Prostate gland (tissue), 2 donors: ENCODE data around the gene SEMA4F. TPM values are rescaled to one million over a fixed set of nuclear protein-coding genes. Genes with fewer than 3 reads are reported as not detected.
A peak's percentile ranks its signal among the peaks of the same experiment; 100 is the strongest.

Source experiments
- DNase-seq: peaks from one replicate; pipeline ENCODE4 v3.0.0-alpha.2; 2019; ENCODE audit warnings: low spot score
- H3K27ac ChIP-seq, 2 donors: fragments of 200-600 bp; sonication (generic); 2 replicates each; pipeline ENCODE4 v1.5.1; 2017 to 2019
- H3K27me3 ChIP-seq: fragments of 200-600 bp; sonication (generic); replicated peaks from 2 replicates; pipeline ENCODE4 v1.5.1; 2019; ENCODE audit not compliant: insufficient read depth
- H3K36me3 ChIP-seq, 2 donors: fragments of 200-600 bp; sonication (generic); 1 replicate in 1 of 2; 2 replicates in 1 of 2; pipeline versions ENCODE4 v1.5.1 to v1.8.1; 2017 to 2019
- H3K4me1 ChIP-seq: fragments of 200-600 bp; sonication (generic); replicated peaks from 2 replicates; pipeline ENCODE4 v1.5.1; 2019
- H3K4me3 ChIP-seq, 2 donors: fragments of 200-600 bp; sonication (generic); 2 replicates each; pipeline ENCODE4 v1.5.1; 2017 to 2019
- H3K9me3 ChIP-seq: fragments of 200-600 bp; sonication (generic); 2 replicates; pipeline ENCODE4 v1.5.1; 2017
- CTCF ChIP-seq, 4 experiments: fragments of 200-600 bp in 2 of 4; fragments of 450-650 bp in 2 of 4; sonication (generic) in 2 of 4; IDR thresholded peaks; 1 replicate in 3 of 4; 2 replicates in 1 of 4; pipeline ENCODE4 v1.5.1; 2016 to 2019; ENCODE audit warnings: antibody characterized with exemption in 4 of 4, mild to moderate bottlenecking in 2 of 4, moderate library complexity in 2 of 4
- POLR2A ChIP-seq: fragments of 450-650 bp; IDR thresholded peaks from one replicate; pipeline ENCODE4 v1.6.1; 2016; ENCODE audit warnings: antibody characterized with exemption, mild to moderate bottlenecking
- POLR2AphosphoS5 ChIP-seq: sonication (generic); formaldehyde crosslinking; IDR thresholded peaks from one replicate; pipeline ENCODE4 v1.6.1; 2017; ENCODE audit warnings: antibody characterized with exemption
- WGBS: methylation state at CpG from one replicate; pipeline ENCODE4 v1.1.5; 2018; 5-methylcytosine and 5-hydroxymethylcytosine counted together
- intact Hi-C: fragments of 100-400 bp; cut with DNase I; formaldehyde crosslinking; loops from one replicate; pipeline ENCODE4 v1.14.2; 2022
- total RNA-seq, 2 donors: library from RNA; depleted of rRNA; stranded (reverse); fragments of >200 nt; gene quantifications; one replicate each; pipeline ENCODE4 v1.1.0, GENCODE V29; 2016

Gene SEMA4F
- total RNA-seq, 2 donors from 2014 or later = 12.3 to 16.5 TPM

GRCh38 chr2:74646834-74647482, 7.1 kb upstream of the SEMA4F start:
- Histone ChIP-seq H3K4me3 (no peak overlapping the region), H3K9me3 (no peaks in the 10 kb centered on the region), H3K27ac (no peak overlapping the region), H3K36me3 (no peaks in the 10 kb centered on the region), H3K27me3 (peaks cover 3% of the 10 kb centered on the region), H3K4me1 (no peaks in the 10 kb centered on the region)
- intact Hi-C loops = no loop called here
- no peak for TF ChIP-seq POLR2A
- no peak for TF ChIP-seq CTCF (IDR thresholded peaks at IDR 0.05)
- no peak for TF ChIP-seq POLR2AphosphoS5
- no peak for DNase-seq
- 91% methylated on average over 13 of the region's 13 CpGs for WGBS

- Histone ChIP-seq H3K36me3 (no peaks in the 10 kb centered on the region), H3K9me3 (no peaks in the 10 kb centered on the region), H3K4me3 (peak within 1 kb of the TSS in 1 of 2 donors; percentile 15), H3K4me1 (no peaks in the 10 kb centered on the region), H3K27me3 (peaks cover 3% of the 10 kb centered on the region), H3K27ac (no peak within 1 kb of the TSS)
- no peak for DNase-seq
- TF ChIP-seq CTCF (IDR thresholded peaks at IDR 0.05) (no peak), POLR2AphosphoS5 (no peak), POLR2A (no peak)
- 16% methylated on average over 32 of the region's 45 CpGs for WGBS
- intact Hi-C loops = no loop called here
Observed at GRCh38 chr2:74648009-74648443, 6.0 kb upstream of the SEMA4F start, which contains the start of gene M1AP. Gene M1AP (minus strand): TSS chr2:74648330. CDS start chr2:74640275, 8,055 bp downstream.

- intact Hi-C loops = no loop called here
- WGBS = 8% methylated on average over 15 of the region's 15 CpGs
- DNase-seq = no peak
- TF ChIP-seq POLR2A (no peak), POLR2AphosphoS5 (no peak)
- no peaks in the 10 kb centered on the region for H3K36me3 ChIP-seq
- H3K4me1 ChIP-seq = no peaks in the 10 kb centered on the region
- no peaks in the 10 kb centered on the region for H3K9me3 ChIP-seq
- peak overlapping the region; percentile 73 to 77 for H3K4me3 ChIP-seq
- peaks cover 3% of the 10 kb centered on the region for H3K27me3 ChIP-seq
- no peak overlapping the region for H3K27ac ChIP-seq
Observed at GRCh38 chr2:74653589-74653984, 460 bp upstream of the SEMA4F start.

GRCh38 chr2:74655579-74655978, 1.5 kb downstream of the SEMA4F start:
- Histone ChIP-seq H3K4me3 (no peak overlapping the region), H3K9me3 (no peaks in the 10 kb centered on the region), H3K27me3 (no peaks in the 10 kb centered on the region), H3K36me3 (no peaks in the 10 kb centered on the region), H3K4me1 (no peaks in the 10 kb centered on the region), H3K27ac (no peak overlapping the region)
- 96% methylated on average over 1 of the region's 1 CpG for WGBS
- TF ChIP-seq POLR2A (no peak), CTCF (IDR thresholded peaks at IDR 0.05) (no peak), POLR2AphosphoS5 (no peak)
- intact Hi-C loops = no loop called here
- DNase-seq = no peak

- no peak for TF ChIP-seq POLR2A
- no peak for TF ChIP-seq POLR2AphosphoS5
- no peak for TF ChIP-seq CTCF (IDR thresholded peaks at IDR 0.05)
- Histone ChIP-seq H3K4me3 (no peak overlapping the region), H3K36me3 (no peaks in the 10 kb centered on the region), H3K27ac (no peak overlapping the region), H3K9me3 (no peaks in the 10 kb centered on the region), H3K4me1 (no peaks in the 10 kb centered on the region), H3K27me3 (no peaks in the 10 kb centered on the region)
- DNase-seq = no peak
- WGBS = 96% methylated on average over 2 of the region's 2 CpGs
- intact Hi-C loops = no loop called here
Observed at GRCh38 chr2:74658516-74658915, 4.5 kb downstream of the SEMA4F start.
